ENCODE results near the gene COA1. TPM values are rescaled to one million over a fixed set of nuclear protein-coding genes. Genes with fewer than 3 reads are reported as not detected.
A peak's percentile ranks its signal among the peaks of the same experiment; 100 is the strongest.

The COA1 gene
- total RNA-seq, 6 experiments from 2014 or later, result 52.5 to 61.5 (median 57.3) TPM

- no peak for DNase-seq
- peaks cover 45% of the 10 kb centered on the region for H3K36me3 Mint-ChIP-seq (ENCODE audit: low read depth)
- no peak overlapping the region for H3K27ac Mint-ChIP-seq
- H3K9me3 Mint-ChIP-seq, result no peaks in the 10 kb centered on the region
- peaks cover under 1% of the 10 kb centered on the region; the same call in 1 of the 2 replicates for H3K27me3 Mint-ChIP-seq (ENCODE audit: insufficient read depth)
- no peak for TF ChIP-seq CTCF (IDR thresholded peaks at IDR 0.05)
- H3K4me1 Mint-ChIP-seq (ENCODE audit: low read depth), result peaks cover 82% of the 10 kb centered on the region
- H3K4me3 Mint-ChIP-seq, result no peak overlapping the region
Measured at GRCh38 chr7:43653466-43653865, 75.9 kb downstream of the COA1 start.

DNA sequence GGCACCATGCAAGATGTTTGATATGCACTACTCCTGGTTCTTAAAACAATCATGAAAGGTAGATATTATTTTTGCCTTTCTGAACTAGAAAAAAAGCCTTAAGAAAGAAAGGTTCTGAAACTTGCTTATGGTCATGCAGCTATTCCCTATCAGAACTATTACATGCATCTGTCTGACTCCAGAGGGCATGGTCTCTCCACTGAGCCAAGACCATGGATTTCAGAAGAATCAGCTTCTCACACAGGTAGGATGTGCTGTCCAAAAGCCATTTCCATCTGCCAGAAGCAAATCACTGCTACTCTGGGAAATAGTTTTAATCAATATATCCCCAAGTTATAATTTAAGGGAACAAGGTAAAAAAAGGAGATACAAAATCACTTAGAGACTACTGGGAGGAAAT lies 77.0 kb downstream of the COA1 start:
- Mint-ChIP-seq H3K4me1 (ENCODE audit: low read depth) (peaks cover 84% of the 10 kb centered on the region), H3K9me3 (no peaks in the 10 kb centered on the region), H3K36me3 (ENCODE audit: low read depth) (peaks cover 38% of the 10 kb centered on the region), H3K4me3 (no peak overlapping the region), H3K27ac (peak overlapping the region; percentile 97), H3K27me3 (ENCODE audit: insufficient read depth) (peaks cover 3% of the 10 kb centered on the region; the same call in 1 of the 2 replicates)
- DNase-seq, result no peak
- peak; percentile 29; the same call in 1 of the 2 replicates for TF ChIP-seq CTCF (IDR thresholded peaks at IDR 0.05)

DNA sequence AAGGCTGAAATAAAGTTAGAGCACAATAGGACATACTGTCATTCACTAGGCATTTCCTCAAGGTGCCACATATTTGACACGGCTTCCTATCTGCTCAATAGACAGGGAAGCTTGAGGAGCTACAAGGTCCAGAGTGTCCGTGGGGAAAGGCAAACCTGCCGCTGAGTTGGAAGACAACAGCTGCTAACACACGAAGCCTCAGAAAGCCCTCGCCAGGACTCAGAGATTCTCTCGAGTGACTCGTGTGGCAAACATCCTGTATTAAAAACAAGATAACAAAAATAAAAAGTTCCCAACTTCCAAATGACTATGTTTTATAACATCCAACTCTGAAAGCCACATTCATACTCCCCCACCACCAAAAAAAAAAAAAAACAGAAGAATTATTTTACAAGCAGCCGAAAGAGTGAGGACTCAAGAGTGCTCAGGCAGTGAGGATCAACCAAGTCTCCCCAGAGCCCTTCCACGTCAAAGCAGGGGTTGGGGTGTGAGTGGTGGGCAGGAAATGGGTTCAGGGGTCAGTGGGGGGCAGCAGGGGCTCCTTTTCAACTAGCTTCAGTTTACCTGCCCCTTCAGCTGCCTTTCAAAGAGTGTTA lies 78.8 kb downstream of the COA1 start:
- peaks cover 3% of the 10 kb centered on the region; the same call in 1 of the 2 replicates for H3K27me3 Mint-ChIP-seq (ENCODE audit: insufficient read depth)
- peak overlapping the region; percentile 76 for H3K4me3 Mint-ChIP-seq
- no peak for TF ChIP-seq CTCF (IDR thresholded peaks at IDR 0.05)
- H3K27ac Mint-ChIP-seq, result peak overlapping the region; percentile 97
- H3K9me3 Mint-ChIP-seq, result no peaks in the 10 kb centered on the region
- H3K4me1 Mint-ChIP-seq (ENCODE audit: low read depth), result peaks cover 88% of the 10 kb centered on the region
- H3K36me3 Mint-ChIP-seq (ENCODE audit: low read depth), result peaks cover 28% of the 10 kb centered on the region
- DNase-seq, result peak; percentile 85

- DNase-seq, result no peak
- Mint-ChIP-seq H3K27ac (peak overlapping the region; percentile 97), H3K27me3 (ENCODE audit: insufficient read depth) (peaks cover 3% of the 10 kb centered on the region; the same call in 1 of the 2 replicates), H3K9me3 (no peaks in the 10 kb centered on the region), H3K4me1 (ENCODE audit: low read depth) (peaks cover 92% of the 10 kb centered on the region), H3K36me3 (ENCODE audit: low read depth) (peaks cover 33% of the 10 kb centered on the region), H3K4me3 (peak overlapping the region; percentile 76)
- TF ChIP-seq CTCF (IDR thresholded peaks at IDR 0.05), result no peak
Measured at GRCh38 chr7:43649755-43650274, 79.5 kb downstream of the COA1 start.

DNA sequence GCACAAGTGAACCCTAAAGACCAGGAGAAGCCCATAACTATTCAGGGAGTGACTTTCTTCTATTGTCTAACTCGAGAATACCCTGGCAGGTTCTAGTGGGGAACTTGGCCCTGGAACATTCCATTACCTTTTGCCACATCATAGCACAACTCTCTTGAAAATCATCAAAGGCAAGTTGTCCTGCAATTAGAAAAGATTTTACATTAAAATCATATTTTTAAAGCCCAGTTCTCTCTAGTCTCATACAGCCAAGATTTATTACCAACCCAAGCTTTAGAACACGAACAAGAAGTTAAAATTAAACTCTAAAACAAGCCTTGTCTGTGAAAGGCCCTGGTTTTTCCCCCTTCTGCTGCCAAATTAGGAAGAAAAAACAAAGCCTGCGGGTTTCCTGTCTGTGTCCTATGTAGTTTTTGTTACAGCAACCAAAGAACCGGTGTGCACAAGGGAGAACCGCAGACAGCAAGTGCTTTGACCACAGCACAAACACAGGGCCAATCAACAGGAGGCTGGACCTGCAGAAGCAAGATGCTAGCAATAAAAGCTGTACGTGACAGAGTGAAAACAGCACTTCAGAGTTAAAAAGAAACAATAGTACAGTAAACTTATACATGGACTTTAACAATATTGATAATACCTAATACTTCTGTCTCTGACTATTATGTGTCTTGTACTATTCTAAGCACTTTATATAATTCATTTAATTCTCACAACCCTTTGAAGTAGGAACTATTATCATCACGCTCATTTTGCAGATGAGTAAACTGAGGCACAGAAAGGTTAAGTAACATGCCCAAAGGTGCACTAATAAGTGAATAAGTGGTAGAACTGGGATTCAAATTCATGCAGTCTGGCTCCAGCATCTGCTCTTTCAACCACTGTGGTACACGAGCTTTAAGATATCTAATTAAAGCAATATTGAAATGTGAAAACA lies 80.6 kb downstream of the COA1 start:
- peak; percentile 83 for DNase-seq
- peaks cover 92% of the 10 kb centered on the region for H3K4me1 Mint-ChIP-seq (ENCODE audit: low read depth)
- peaks cover 5% of the 10 kb centered on the region for H3K27me3 Mint-ChIP-seq (ENCODE audit: insufficient read depth)
- peak overlapping the region; percentile 97 for H3K27ac Mint-ChIP-seq
- no peaks in the 10 kb centered on the region for H3K9me3 Mint-ChIP-seq
- TF ChIP-seq CTCF (IDR thresholded peaks at IDR 0.05), result no peak
- peaks cover 33% of the 10 kb centered on the region for H3K36me3 Mint-ChIP-seq (ENCODE audit: low read depth)
- peak overlapping the region; percentile 70 for H3K4me3 Mint-ChIP-seq
